GM06990 (cell line): ENCODE measurements around the gene MARVELD3.

Experiments
- DNase-seq: peaks from one replicate; pipeline ENCODE4 v3.0.0-alpha.2; 2011; ENCODE audit not compliant: insufficient read length; ENCODE audit errors: extremely low read depth
- H3K27me3 ChIP-seq: replicated peaks from 2 replicates; pipeline ENCODE4 v1.6.0; 2011; ENCODE audit warnings: low read length; ENCODE audit not compliant: control insufficient read depth, insufficient read depth
- H3K36me3 ChIP-seq: 2 replicates; pipeline ENCODE4 v1.5.1; 2011; ENCODE audit warnings: low read length; ENCODE audit not compliant: control insufficient read depth, insufficient read depth
- H3K4me3 ChIP-seq: replicated peaks from 2 replicates; pipeline ENCODE4 v1.5.1; 2011; ENCODE audit warnings: low read depth, mild to moderate bottlenecking, control low read depth, low read length
- CTCF ChIP-seq: IDR thresholded peaks from 2 replicates; pipeline ENCODE4 v1.5.1; 2011; ENCODE audit warnings: low read length, control low read depth, mild to moderate bottlenecking, inconsistent platforms; ENCODE audit not compliant: insufficient read depth, poor library complexity, severe bottlenecking

MARVELD3 gene

GRCh38 chr16:71645450-71645849 is 19.5 kb downstream of the MARVELD3 start:
- peak; percentile 54 for TF ChIP-seq CTCF
- no peak for DNase-seq
- Histone ChIP-seq H3K36me3 (peaks cover 4% of the 10 kb centered on the region; the same call in 1 of the 2 replicates), H3K4me3 (no peak overlapping the region), H3K27me3 (no peaks in the 10 kb centered on the region)

- no peak for DNase-seq
- no peak overlapping the region for H3K4me3 ChIP-seq
- H3K27me3 ChIP-seq, result no peaks in the 10 kb centered on the region
- no peak for TF ChIP-seq CTCF
- H3K36me3 ChIP-seq, result peaks cover 4% of the 10 kb centered on the region; the same call in 1 of the 2 replicates
Measured at GRCh38 chr16:71647391-71647790, 21.4 kb downstream of the MARVELD3 start.

GRCh38 chr16:71648162-71648561 is 22.2 kb downstream of the MARVELD3 start:
- no peak overlapping the region for H3K4me3 ChIP-seq
- DNase-seq, result no peak
- H3K36me3 ChIP-seq, result peaks cover 7% of the 10 kb centered on the region
- H3K27me3 ChIP-seq, result no peaks in the 10 kb centered on the region
- TF ChIP-seq CTCF, result no peak

GRCh38 chr16:71648921-71649320 is 22.9 kb downstream of the MARVELD3 start:
- Histone ChIP-seq H3K4me3 (no peak overlapping the region), H3K27me3 (no peaks in the 10 kb centered on the region), H3K36me3 (peaks cover 7% of the 10 kb centered on the region)
- no peak for DNase-seq
- peak; percentile 42 for TF ChIP-seq CTCF

- H3K36me3 ChIP-seq, result peaks cover 7% of the 10 kb centered on the region
- no peaks in the 10 kb centered on the region for H3K27me3 ChIP-seq
- TF ChIP-seq CTCF, result no peak
- no peak overlapping the region for H3K4me3 ChIP-seq
- no peak for DNase-seq
Measured at GRCh38 chr16:71649704-71650103, 23.7 kb downstream of the MARVELD3 start.

- Histone ChIP-seq H3K36me3 (peaks cover 1% of the 10 kb centered on the region; the same call in 1 of the 2 replicates), H3K27me3 (no peaks in the 10 kb centered on the region), H3K4me3 (no peak overlapping the region)
- no peak for TF ChIP-seq CTCF
- no peak for DNase-seq
Measured at GRCh38 chr16:71658771-71659170, 32.8 kb downstream of the MARVELD3 start.
